A549 treated with AZD9567 at 1 μM for 4 hours (cell line): ENCODE measurements around the gene PURB. TPM values are rescaled to one million over a fixed set of nuclear protein-coding genes. Genes with fewer than 3 reads are reported as not detected.

Source experiments
- total RNA-seq: library from RNA; stranded (reverse); fragments of 200-300 nt; extraction: Qiagen RNA extraction; gene quantifications from 5 replicates; pipeline ENCODE4 v1.2.3, GENCODE V29; 2022; ENCODE audit not compliant: insufficient read depth

The PURB gene
- 10.8 to 12.9 TPM (median 12.2 TPM) in 5 replicates for total RNA-seq

GRCh38 chr7:44885394-44886317 is at the start of gene PURB:
PURB (minus strand) TSS chr7:44885530; CDS start chr7:44885348, 182 bp downstream.

GRCh38 chr7:44847920-44848634 is 37.3 kb downstream of the PURB start, which contains the start of gene H2AZ2:
H2AZ2 (minus strand) TSS chr7:44848087; CDS start chr7:44847971, 116 bp downstream.

Other genes with a start within 250 kb of the PURB start
- gene ZMIZ2, start 136.7 kb downstream of the PURB start, total RNA-seq: 32.8 to 34.4 TPM (median 33.4 TPM) in 5 replicates
- 5,209 to 6,500 TPM (median 5,328 TPM) in 5 replicates for gene PPIA, start 88.8 kb downstream of the PURB start, total RNA-seq
- 228 to 273 TPM (median 262 TPM) in 5 replicates for gene H2AZ2, start 37.4 kb downstream of the PURB start, total RNA-seq
- 0.15 to 0.21 TPM (median 0.19 TPM) in 4 of 5 replicates, not detected in the other for gene MYO1G, start 93.5 kb upstream of the PURB start, total RNA-seq
- 39.2 to 52.9 TPM (median 49.5 TPM) in 5 replicates for gene CCM2, start 114.7 kb upstream of the PURB start, total RNA-seq
- 0.16 to 0.36 TPM (median 0.22 TPM) in 4 of 5 replicates, not detected in the other for gene NACAD, start 203.4 kb upstream of the PURB start, total RNA-seq
- gene TBRG4, start 226.2 kb upstream of the PURB start, total RNA-seq: 109 to 203 TPM (median 114 TPM) in 5 replicates